PC-9 (cell line): ENCODE results near the gene AMH.

Experiments used
- EZH2 ChIP-seq: fragments of 200-600 bp; sonication (generic); IDR thresholded peaks from 2 replicates; pipeline ENCODE4 v1.8.0; 2017; ENCODE audit warnings: antibody characterized with exemption, low read depth
- TF ChIP-seq, protein P1 (sequence below): fragments of 200-600 bp; sonication (generic); conservative IDR thresholded peaks from 2 replicates; pipeline ENCODE4 v1.6.1; 2017; ENCODE audit warnings: mixed run types, antibody characterized with exemption, mild to moderate bottlenecking, moderate library complexity

DNA sequence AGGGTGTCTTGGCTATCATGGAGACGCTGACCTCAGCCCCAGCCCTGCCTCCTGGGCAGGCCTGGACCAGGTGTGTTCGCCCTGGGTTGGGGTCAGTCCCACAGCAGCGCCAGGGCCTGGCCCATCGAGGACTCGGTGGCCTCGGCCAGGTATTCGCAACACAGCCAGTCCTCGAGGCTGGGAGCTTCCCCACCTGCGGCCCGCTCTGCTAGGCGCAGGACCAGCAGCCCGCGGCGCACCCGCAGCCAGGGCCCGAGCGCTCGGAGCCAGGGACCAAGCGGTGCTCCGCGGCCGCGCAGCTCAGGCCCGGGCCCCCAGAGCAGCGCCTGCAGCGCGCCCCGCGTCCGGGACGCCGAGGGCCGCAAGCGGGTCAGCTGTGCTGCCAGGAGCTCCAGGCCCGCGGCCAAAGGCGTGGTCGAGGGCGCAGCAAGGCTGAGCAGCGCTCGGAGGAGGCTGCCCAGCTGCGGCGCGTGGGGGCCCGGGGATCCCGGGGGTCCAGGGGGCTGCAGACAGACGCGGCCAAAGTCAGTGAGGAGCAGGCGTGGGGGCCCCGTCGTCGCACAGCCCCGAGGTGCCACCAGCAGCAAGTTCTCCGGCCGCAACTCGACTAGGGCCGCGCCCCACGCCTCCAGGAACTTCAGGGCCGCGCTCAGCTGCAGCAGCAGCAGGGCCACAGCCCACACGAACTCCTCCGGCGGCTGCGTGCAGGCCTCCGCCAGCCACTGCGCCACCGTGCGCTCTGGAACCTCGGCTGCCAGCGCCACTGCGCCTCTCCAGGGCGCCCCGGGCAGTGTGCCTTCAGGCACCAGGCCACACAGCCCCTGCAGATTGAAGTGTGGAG, 26.7 kb downstream of the AMH start:
- TF ChIP-seq, protein P1, sequence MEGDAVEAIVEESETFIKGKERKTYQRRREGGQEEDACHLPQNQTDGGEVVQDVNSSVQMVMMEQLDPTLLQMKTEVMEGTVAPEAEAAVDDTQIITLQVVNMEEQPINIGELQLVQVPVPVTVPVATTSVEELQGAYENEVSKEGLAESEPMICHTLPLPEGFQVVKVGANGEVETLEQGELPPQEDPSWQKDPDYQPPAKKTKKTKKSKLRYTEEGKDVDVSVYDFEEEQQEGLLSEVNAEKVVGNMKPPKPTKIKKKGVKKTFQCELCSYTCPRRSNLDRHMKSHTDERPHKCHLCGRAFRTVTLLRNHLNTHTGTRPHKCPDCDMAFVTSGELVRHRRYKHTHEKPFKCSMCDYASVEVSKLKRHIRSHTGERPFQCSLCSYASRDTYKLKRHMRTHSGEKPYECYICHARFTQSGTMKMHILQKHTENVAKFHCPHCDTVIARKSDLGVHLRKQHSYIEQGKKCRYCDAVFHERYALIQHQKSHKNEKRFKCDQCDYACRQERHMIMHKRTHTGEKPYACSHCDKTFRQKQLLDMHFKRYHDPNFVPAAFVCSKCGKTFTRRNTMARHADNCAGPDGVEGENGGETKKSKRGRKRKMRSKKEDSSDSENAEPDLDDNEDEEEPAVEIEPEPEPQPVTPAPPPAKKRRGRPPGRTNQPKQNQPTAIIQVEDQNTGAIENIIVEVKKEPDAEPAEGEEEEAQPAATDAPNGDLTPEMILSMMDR: no peak
- TF ChIP-seq EZH2: no peak
